GM19351 (cell line): ENCODE results near the gene VPS35L.

ENCODE experiments used
- ATAC-seq: cut with Tn5 transposase; IDR thresholded peaks from one replicate; pipeline ENCODE4 v1.9.1; 2021; ENCODE audit warnings: mild to moderate bottlenecking, moderate library complexity; ENCODE audit not compliant: unreplicated experiment

VPS35L gene

GRCh38 chr16:19741354-19741753, 185.9 kb downstream of the VPS35L start:
- ATAC-seq = no peak

GRCh38 chr16:19743816-19744159, 188.3 kb downstream of the VPS35L start:
- no peak for ATAC-seq

GRCh38 chr16:19744670-19745069, 189.2 kb downstream of the VPS35L start:
- no peak for ATAC-seq

- ATAC-seq = no peak
These were observed 189.9 kb downstream of the VPS35L start for GRCh38 chr16:19745286-19746010.

- no peak for ATAC-seq
These were observed 191.1 kb downstream of the VPS35L start for GRCh38 chr16:19746561-19746960.

GRCh38 chr16:19748389-19749168, 193.1 kb downstream of the VPS35L start:
- no peak for ATAC-seq

GRCh38 chr16:19749571-19750080, 194.1 kb downstream of the VPS35L start:
- ATAC-seq = no peak
